ENCODE measurements around the gene PHACTR2. TPM values are rescaled to one million over a fixed set of nuclear protein-coding genes. Genes with fewer than 3 reads are reported as not detected.

Gene PHACTR2
- total RNA-seq, 2 experiments from 2014 or later = 13.5 to 14.6 TPM

- Mint-ChIP-seq H3K27me3 (no peaks in the 10 kb centered on the region), H3K27ac (no peak overlapping the region), H3K36me3 (ENCODE audit: low read depth) (no peaks in the 10 kb centered on the region), H3K4me3 (no peak overlapping the region), H3K4me1 (ENCODE audit: low read depth) (no peaks in the 10 kb centered on the region), H3K9me3 (no peaks in the 10 kb centered on the region)
- DNase-seq = no peak
- intact Hi-C loops (cut with micrococcal nuclease) = no loop called here
- TF ChIP-seq CTCF (IDR thresholded peaks at IDR 0.05) = no peak
- ATAC-seq = no peak
- ChIA-PET POLR2A (interaction anchor here (1.3 kb wide), 1 partner anchor 15 kb away, joined by 6 read pairs; the partner anchor contains the start of gene LTV1), CTCF (interaction anchor here (0.8 kb wide), 1 partner anchor 10 kb away, joined by 3 read pairs; no protein-coding TSS in a partner anchor)
These were observed 150.8 kb downstream of the PHACTR2 start for GRCh38 chr6:143828572-143828971.

- Mint-ChIP-seq H3K27ac (no peak overlapping the region), H3K36me3 (ENCODE audit: low read depth) (no peaks in the 10 kb centered on the region), H3K4me3 (no peak overlapping the region), H3K27me3 (no peaks in the 10 kb centered on the region), H3K9me3 (no peaks in the 10 kb centered on the region), H3K4me1 (ENCODE audit: low read depth) (no peaks in the 10 kb centered on the region)
- intact Hi-C loops (cut with micrococcal nuclease) = no loop called here
- no peak for ATAC-seq
- TF ChIP-seq CTCF (IDR thresholded peaks at IDR 0.05) = no peak
- CTCF ChIA-PET = interaction anchor here (0.9 kb wide), 1 partner anchor 261 kb away, joined by 4 read pairs; no protein-coding TSS in a partner anchor
- POLR2A ChIA-PET = interaction anchor here (1.2 kb wide), 1 partner anchor 11 kb away, joined by 3 read pairs; no protein-coding TSS in a partner anchor
- DNase-seq = no peak
These were observed 158.4 kb downstream of the PHACTR2 start for GRCh38 chr6:143836150-143836549.

- intact Hi-C loops (cut with micrococcal nuclease) = no loop called here
- H3K9me3 Mint-ChIP-seq = no peaks in the 10 kb centered on the region
- no peaks in the 10 kb centered on the region for H3K27me3 Mint-ChIP-seq
- DNase-seq (no peak), ATAC-seq (no peak)
- H3K4me1 Mint-ChIP-seq (ENCODE audit: low read depth) = peaks cover 4% of the 10 kb centered on the region
- H3K4me3 Mint-ChIP-seq = no peak overlapping the region
- H3K36me3 Mint-ChIP-seq (ENCODE audit: low read depth) = no peaks in the 10 kb centered on the region
- ChIA-PET CTCF (no interaction called here), POLR2A (no interaction called here)
- no peak overlapping the region for H3K27ac Mint-ChIP-seq
- no peak for TF ChIP-seq CTCF (IDR thresholded peaks at IDR 0.05)
These were observed 160.6 kb downstream of the PHACTR2 start for GRCh38 chr6:143838395-143838794.

GRCh38 chr6:143839196-143839595, 161.4 kb downstream of the PHACTR2 start:
- ChIA-PET CTCF (no interaction called here), POLR2A (no interaction called here)
- DNase-seq (no peak), ATAC-seq (no peak)
- Mint-ChIP-seq H3K27me3 (no peaks in the 10 kb centered on the region), H3K9me3 (no peaks in the 10 kb centered on the region), H3K4me3 (no peak overlapping the region), H3K4me1 (ENCODE audit: low read depth) (peaks cover 8% of the 10 kb centered on the region), H3K36me3 (ENCODE audit: low read depth) (peaks cover 7% of the 10 kb centered on the region), H3K27ac (no peak overlapping the region)
- intact Hi-C loops (cut with micrococcal nuclease) = no loop called here
- TF ChIP-seq CTCF (IDR thresholded peaks at IDR 0.05) = no peak

- Mint-ChIP-seq H3K27ac (no peak overlapping the region), H3K36me3 (ENCODE audit: low read depth) (peaks cover 19% of the 10 kb centered on the region), H3K27me3 (no peaks in the 10 kb centered on the region), H3K9me3 (no peaks in the 10 kb centered on the region), H3K4me1 (ENCODE audit: low read depth) (peaks cover 13% of the 10 kb centered on the region), H3K4me3 (no peak overlapping the region)
- ATAC-seq = no peak
- intact Hi-C loops (cut with micrococcal nuclease) = loop anchor here (10.0 kb wide), 1 partner anchor 266 kb away; no protein-coding TSS in a partner anchor
- no peak for TF ChIP-seq CTCF (IDR thresholded peaks at IDR 0.05)
- DNase-seq = no peak
- ChIA-PET CTCF (no interaction called here), POLR2A (no interaction called here)
These were observed 163.0 kb downstream of the PHACTR2 start for GRCh38 chr6:143840595-143841265.

All from activated CD8-positive, alpha-beta T cell treated with anti-CD3 and anti-CD28 coated beads for 36 hours (primary cell).